Type B pancreatic cell (in vitro differentiated cells): ENCODE results near the gene MYO1F. TPM values are rescaled to one million over a fixed set of nuclear protein-coding genes. Genes with fewer than 3 reads are reported as not detected.

Experiments
- DNase-seq: peaks from one replicate; pipeline ENCODE4 v3.0.0; 2021; ENCODE audit warnings: mixed read lengths; ENCODE audit not compliant: unreplicated experiment; ENCODE audit errors: extremely low spot score
- H3K27ac Mint-ChIP-seq: 2 replicates; pipeline ENCODE4 v1.8.0; 2021; ENCODE audit warnings: mild to moderate bottlenecking, mixed read lengths
- H3K27me3 Mint-ChIP-seq: 2 replicates; pipeline ENCODE4 v1.8.0; 2021; ENCODE audit warnings: mixed read lengths
- H3K36me3 Mint-ChIP-seq: 2 replicates; pipeline ENCODE4 v1.8.0; 2021; ENCODE audit warnings: mixed read lengths
- H3K4me1 Mint-ChIP-seq: one replicate; pipeline ENCODE4 v1.8.0; 2021; ENCODE audit warnings: mixed read lengths; ENCODE audit not compliant: unreplicated experiment
- H3K4me3 Mint-ChIP-seq: 2 replicates; pipeline ENCODE4 v1.8.0; 2021; ENCODE audit warnings: mild to moderate bottlenecking, mixed read lengths
- H3K9me3 Mint-ChIP-seq: 2 replicates; pipeline ENCODE4 v1.8.0; 2021; ENCODE audit warnings: mixed read lengths
- CTCF ChIP-seq: fragments of 200-600 bp; sonication (generic); conservative IDR thresholded peaks from 2 replicates; pipeline ENCODE4 v1.5.0; 2021; ENCODE audit warnings: antibody characterized with exemption, mild to moderate bottlenecking
- total RNA-seq: library from RNA; stranded (reverse); gene quantifications from 2 replicates; pipeline ENCODE4 v1.2.1, GENCODE V29; 2021; ENCODE audit warnings: low replicate concordance

Gene MYO1F
- total RNA-seq, 1 donor from 2014 or later = 0.14 TPM

GRCh38 chr19:8473648-8474476, 103.4 kb downstream of the MYO1F start:
- H3K27ac Mint-ChIP-seq = no peak overlapping the region
- no peaks in the 10 kb centered on the region for H3K9me3 Mint-ChIP-seq
- no peak for TF ChIP-seq CTCF
- no peak overlapping the region for H3K4me3 Mint-ChIP-seq
- peaks cover 8% of the 10 kb centered on the region for H3K4me1 Mint-ChIP-seq
- peaks cover 42% of the 10 kb centered on the region for H3K36me3 Mint-ChIP-seq
- H3K27me3 Mint-ChIP-seq = no peaks in the 10 kb centered on the region
- DNase-seq = no peak

Other genes starting within 250 kb of the MYO1F start
- 1.6 and 3.1 TPM in 2 replicates for gene KANK3, start 234.2 kb downstream of the MYO1F start, total RNA-seq
- gene ANGPTL4, start 213.3 kb downstream of the MYO1F start, total RNA-seq = 4.2 and 4.7 TPM in 2 replicates
- gene RAB11B, start 187.1 kb downstream of the MYO1F start, total RNA-seq = 106 and 123 TPM in 2 replicates
- 15.5 and 24.7 TPM in 2 replicates for gene MARCHF2, start 164.1 kb downstream of the MYO1F start, total RNA-seq
- gene HNRNPM, start 132.5 kb downstream of the MYO1F start, total RNA-seq = 197 and 317 TPM in 2 replicates
- gene PRAM1, start 74.8 kb downstream of the MYO1F start, total RNA-seq = 0.31 TPM in 2 replicates
- 19.9 and 25.4 TPM in 2 replicates for gene ZNF414, start 63.3 kb downstream of the MYO1F start, total RNA-seq
- 6.4 and 59.2 TPM in 2 replicates for gene ADAMTS10, start 33.3 kb upstream of the MYO1F start, total RNA-seq
- not detected in 2 replicates for gene NFILZ, start 53.2 kb upstream of the MYO1F start, total RNA-seq
- gene ACTL9, start 121.4 kb upstream of the MYO1F start, total RNA-seq = not detected in 2 replicates
- not detected in 2 replicates for gene OR2Z1, start 144.2 kb upstream of the MYO1F start, total RNA-seq